HEK293 (cell line): ENCODE data around the gene CIAPIN1.
A peak's percentile ranks its signal among the peaks of the same experiment; 100 is the strongest.

ENCODE experiments used
- CTCF ChIA-PET: fragments of 350-600 bp; formaldehyde crosslinking; extraction: SDS; loops from one replicate; lab custom pipeline; 2021; ENCODE audit warnings: antibody characterized with exemption; lab: Yijun Ruan, JAX
- POLR2A ChIA-PET: fragments of 300-600 bp; formaldehyde crosslinking; extraction: SDS; loops from one replicate; lab custom pipeline; 2020; ENCODE audit warnings: antibody characterized with exemption, inconsistent platforms; lab: Yijun Ruan, JAX
- H3K27ac ChIP-seq: fragments of 200-500 bp; sonication (Bioruptor generic); 2 replicates; pipeline ENCODE4 v1.5.1; 2014; ENCODE audit warnings: low read depth, low read length, control low read depth, inconsistent platforms; ENCODE audit errors: extremely low read depth
- H3K36me3 ChIP-seq, 2 experiments: fragments of 200-500 bp in 1 of 2; sonication (Bioruptor generic) in 1 of 2; 1 replicate in 1 of 2; 2 replicates in 1 of 2; pipeline ENCODE4 v1.5.1; 2014 to 2017; ENCODE audit warnings: inconsistent platforms in 2 of 2, low read length in 2 of 2; ENCODE audit not compliant: control insufficient read depth in 2 of 2, insufficient read depth in 1 of 2
- H3K4me1 ChIP-seq: fragments of 200-500 bp; sonication (Bioruptor generic); 2 replicates; pipeline ENCODE4 v1.5.1; 2014; ENCODE audit warnings: mild to moderate bottlenecking, low read length, inconsistent platforms; ENCODE audit not compliant: control insufficient read depth, insufficient read depth
- H3K4me3 ChIP-seq: 2 replicates; pipeline ENCODE4 v1.5.1; 2011; ENCODE audit warnings: low read depth, mild to moderate bottlenecking, control low read depth, low read length, moderate library complexity
- H3K9me3 ChIP-seq: fragments of 200-500 bp; sonication (Bioruptor generic); 2 replicates; pipeline ENCODE4 v1.5.1; 2014; ENCODE audit warnings: low read depth, low read length, inconsistent platforms; ENCODE audit not compliant: control insufficient read depth, insufficient read depth
- CTCF ChIP-seq: fragments of 450-650 bp; formaldehyde crosslinking; IDR thresholded peaks from 2 replicates; pipeline ENCODE4 v1.5.1; 2016; ENCODE audit warnings: missing biosample characterization, missing genetic modification characterization
- GFI1B ChIP-seq: fragments of 450-650 bp; formaldehyde crosslinking; IDR thresholded peaks from 2 replicates; pipeline ENCODE4 v1.5.1; 2016; ENCODE audit warnings: missing biosample characterization, missing genetic modification characterization
- KLF1 ChIP-seq: fragments of 450-650 bp; formaldehyde crosslinking; IDR thresholded peaks from 2 replicates; pipeline ENCODE4 v1.5.1; 2016; ENCODE audit warnings: missing biosample characterization, missing genetic modification characterization
- KLF9 ChIP-seq: fragments of 450-650 bp; formaldehyde crosslinking; IDR thresholded peaks from 2 replicates; pipeline ENCODE4 v1.5.1; 2016; ENCODE audit warnings: missing biosample characterization, missing genetic modification characterization, low read depth
- PRDM10 ChIP-seq: fragments of 450-650 bp; formaldehyde crosslinking; IDR thresholded peaks from 2 replicates; pipeline ENCODE4 v1.5.1; 2016; ENCODE audit warnings: missing biosample characterization, missing genetic modification characterization
- SCRT2 ChIP-seq: fragments of 450-650 bp; formaldehyde crosslinking; IDR thresholded peaks from 2 replicates; pipeline ENCODE4 v1.5.1; 2016; ENCODE audit warnings: missing biosample characterization, missing genetic modification characterization
- SETDB1 ChIP-seq: IDR thresholded peaks from one replicate; pipeline ENCODE4 v1.6.1; 2017; ENCODE audit warnings: mild to moderate bottlenecking, low read length, moderate library complexity, mixed read lengths; ENCODE audit not compliant: insufficient read length
- SP2 ChIP-seq: fragments of 450-650 bp; formaldehyde crosslinking; IDR thresholded peaks from 2 replicates; pipeline ENCODE4 v1.5.1; 2016; ENCODE audit warnings: missing biosample characterization, missing genetic modification characterization
- TRIM28 ChIP-seq: IDR thresholded peaks from 2 replicates; pipeline ENCODE4 v1.6.1; 2011; ENCODE audit warnings: low read length, control low read depth, borderline replicate concordance
- ZBTB1 ChIP-seq: fragments of 450-650 bp; formaldehyde crosslinking; IDR thresholded peaks from 2 replicates; pipeline ENCODE4 v1.5.1; 2016; ENCODE audit warnings: missing biosample characterization, missing genetic modification characterization
- ZBTB17 ChIP-seq: fragments of 450-650 bp; formaldehyde crosslinking; IDR thresholded peaks from 2 replicates; pipeline ENCODE4 v1.5.1; 2016; ENCODE audit warnings: missing biosample characterization, missing genetic modification characterization
- ZBTB21 ChIP-seq: fragments of 450-650 bp; formaldehyde crosslinking; IDR thresholded peaks from 2 replicates; pipeline ENCODE4 v1.5.1; 2017; ENCODE audit warnings: missing biosample characterization, missing genetic modification characterization
- ZFP3 ChIP-seq: fragments of 450-650 bp; formaldehyde crosslinking; IDR thresholded peaks from 2 replicates; pipeline ENCODE4 v1.5.1; 2016; ENCODE audit warnings: low read depth, missing biosample characterization, missing genetic modification characterization
- ZNF155 ChIP-seq: fragments of 450-650 bp; formaldehyde crosslinking; IDR thresholded peaks from 2 replicates; pipeline ENCODE4 v1.5.1; 2016; ENCODE audit warnings: missing biosample characterization, missing genetic modification characterization
- ZNF211 ChIP-seq: fragments of 450-650 bp; formaldehyde crosslinking; IDR thresholded peaks from 2 replicates; pipeline ENCODE4 v1.5.1; 2016; ENCODE audit warnings: low read depth, missing biosample characterization, missing genetic modification characterization
- ZNF221 ChIP-seq: fragments of 450-650 bp; formaldehyde crosslinking; IDR thresholded peaks from 2 replicates; pipeline ENCODE4 v1.5.1; 2017; ENCODE audit warnings: missing biosample characterization, missing genetic modification characterization, borderline replicate concordance
- ZNF223 ChIP-seq: fragments of 450-650 bp; formaldehyde crosslinking; IDR thresholded peaks from 2 replicates; pipeline ENCODE4 v1.5.1; 2016; ENCODE audit warnings: missing biosample characterization, missing genetic modification characterization
- ZNF248 ChIP-seq: fragments of 450-650 bp; formaldehyde crosslinking; IDR thresholded peaks from 2 replicates; pipeline ENCODE4 v1.5.1; 2017; ENCODE audit warnings: missing biosample characterization, missing genetic modification characterization
- ZNF26 ChIP-seq: fragments of 450-650 bp; formaldehyde crosslinking; IDR thresholded peaks from 2 replicates; pipeline ENCODE4 v1.5.1; 2016; ENCODE audit warnings: missing biosample characterization, missing genetic modification characterization
- ZNF280C ChIP-seq: fragments of 450-650 bp; formaldehyde crosslinking; IDR thresholded peaks from 2 replicates; pipeline ENCODE4 v1.5.1; 2016; ENCODE audit warnings: missing biosample characterization, missing genetic modification characterization
- ZNF544 ChIP-seq: fragments of 450-650 bp; formaldehyde crosslinking; IDR thresholded peaks from 2 replicates; pipeline ENCODE4 v1.5.0; 2017; ENCODE audit warnings: missing biosample characterization, missing genetic modification characterization
- ZNF571 ChIP-seq: fragments of 450-650 bp; formaldehyde crosslinking; IDR thresholded peaks from 2 replicates; pipeline ENCODE4 v1.5.0; 2017; ENCODE audit warnings: missing biosample characterization, missing genetic modification characterization
- ZNF596 ChIP-seq: fragments of 450-650 bp; IDR thresholded peaks from 2 replicates; pipeline ENCODE4 v1.5.0; 2018; ENCODE audit warnings: missing biosample characterization, mild to moderate bottlenecking, missing genetic modification characterization, moderate library complexity
- ZNF621 ChIP-seq: fragments of 450-650 bp; formaldehyde crosslinking; IDR thresholded peaks from 2 replicates; pipeline ENCODE4 v1.5.1; 2017; ENCODE audit warnings: missing biosample characterization, missing genetic modification characterization
- ZSCAN5A ChIP-seq: fragments of 450-650 bp; formaldehyde crosslinking; IDR thresholded peaks from 2 replicates; pipeline ENCODE4 v1.5.1; 2016; ENCODE audit warnings: missing biosample characterization, missing genetic modification characterization

The CIAPIN1 gene

GRCh38 chr16:57471209-57471608 is 24.0 kb upstream of the CIAPIN1 start (continued):
- TF ChIP-seq PRDM10 (no peak), ZBTB1 (no peak), ZNF26 (tag by site-specific recombination) (no peak), ZFP3 (tag by site-specific recombination) (no peak), ZNF621 (tag by site-specific recombination) (no peak), SP2 (tag by site-specific recombination) (no peak)

GRCh38 chr16:57470711-57471110 is 23.5 kb upstream of the CIAPIN1 start:
- ChIA-PET CTCF (interaction anchor here (1.1 kb wide), 1 partner anchor 14 kb away, joined by 3 read pairs; no protein-coding TSS in a partner anchor), POLR2A (no interaction called here)
- Histone ChIP-seq H3K27ac (no peak overlapping the region), H3K36me3 (peaks cover 14 to 94% of the 10 kb centered on the region in 2 experiments), H3K4me3 (no peak overlapping the region), H3K9me3 (no peaks in the 10 kb centered on the region), H3K4me1 (no peaks in the 10 kb centered on the region)
- TF ChIP-seq ZNF211 (tag by site-specific recombination): no peak
- TF ChIP-seq ZNF544 (tag by site-specific recombination): no peak
- TF ChIP-seq ZNF280C (tag by site-specific recombination): no peak
- TF ChIP-seq ZNF571 (tag by site-specific recombination): no peak
- TF ChIP-seq ZNF221 (tag by site-specific recombination): no peak
- no peak for TF ChIP-seq ZBTB17
- TF ChIP-seq GFI1B (tag by site-specific recombination): no peak
- TF ChIP-seq SETDB1: no peak
- TF ChIP-seq ZNF155 (tag by site-specific recombination): no peak

GRCh38 chr16:57469917-57470470 is 22.8 kb upstream of the CIAPIN1 start:
- Histone ChIP-seq H3K36me3 (peaks cover 16 to 97% of the 10 kb centered on the region in 2 experiments), H3K4me1 (no peaks in the 10 kb centered on the region), H3K4me3 (no peak overlapping the region), H3K27ac (no peak overlapping the region), H3K9me3 (no peaks in the 10 kb centered on the region)
- ChIA-PET CTCF (interaction anchor here (0.5 to 1.1 kb wide), 3 partner anchors 13 to 127 kb away, joined by 3 to 7 read pairs (median 3); no protein-coding TSS in a partner anchor), POLR2A (no interaction called here)
- TF ChIP-seq SCRT2 (no peak), ZNF223 (tag by site-specific recombination) (no peak), ZNF248 (tag by site-specific recombination) (no peak), ZBTB21 (tag by site-specific recombination) (no peak), ZSCAN5A (tag by site-specific recombination) (no peak), TRIM28 (no peak), KLF1 (tag by site-specific recombination) (no peak), KLF9 (tag by site-specific recombination) (peak; percentile 44; the same call in 1 of the 2 replicates), ZNF596 (tag by site-specific recombination) (no peak), CTCF (tag by site-specific recombination) (no peak)
